OCI-LY3 (cell line): ENCODE measurements around the gene SAMD7.

Experiments
- EZH2phosphoT487 ChIP-seq: fragments of 200-600 bp; shearing (Covaris generic); IDR thresholded peaks from 2 replicates; pipeline ENCODE4 v1.6.1; 2018; ENCODE audit warnings: antibody characterized with exemption, mixed run types, low read depth
- TF ChIP-seq, protein P1 (sequence below): fragments of 200-600, 300-600 bp; sonication (generic); IDR thresholded peaks from 2 replicates; pipeline ENCODE4 v1.5.1; 2014; ENCODE audit warnings: antibody characterized with exemption, low read length, low read depth

DNA sequence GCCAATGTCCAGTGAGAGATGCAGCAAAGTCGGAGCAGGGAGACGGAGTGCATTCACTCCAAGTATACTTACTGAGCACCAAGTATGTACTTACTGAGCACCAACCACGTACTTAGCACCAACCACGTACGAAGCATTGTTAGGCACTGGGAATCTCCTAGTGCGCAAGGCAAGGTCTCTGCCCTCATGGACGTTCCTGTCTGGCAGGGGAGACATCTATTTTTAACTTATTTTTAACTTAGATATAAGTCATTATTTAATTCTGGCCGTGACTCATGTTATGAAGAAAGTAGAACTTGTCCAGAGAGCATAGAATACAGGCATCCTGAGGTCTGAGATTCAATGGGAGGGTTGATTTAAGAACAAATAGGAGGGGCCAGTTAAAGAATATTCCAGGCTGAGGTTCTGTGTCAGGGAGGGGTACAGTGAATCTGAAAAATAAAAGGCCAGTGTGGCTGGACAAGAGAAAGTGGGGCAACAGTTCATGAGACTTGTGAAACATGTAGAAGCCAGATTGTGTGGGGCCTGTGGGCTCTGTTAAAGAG is 32.3 kb upstream of the SAMD7 start:
- TF ChIP-seq, protein P1, sequence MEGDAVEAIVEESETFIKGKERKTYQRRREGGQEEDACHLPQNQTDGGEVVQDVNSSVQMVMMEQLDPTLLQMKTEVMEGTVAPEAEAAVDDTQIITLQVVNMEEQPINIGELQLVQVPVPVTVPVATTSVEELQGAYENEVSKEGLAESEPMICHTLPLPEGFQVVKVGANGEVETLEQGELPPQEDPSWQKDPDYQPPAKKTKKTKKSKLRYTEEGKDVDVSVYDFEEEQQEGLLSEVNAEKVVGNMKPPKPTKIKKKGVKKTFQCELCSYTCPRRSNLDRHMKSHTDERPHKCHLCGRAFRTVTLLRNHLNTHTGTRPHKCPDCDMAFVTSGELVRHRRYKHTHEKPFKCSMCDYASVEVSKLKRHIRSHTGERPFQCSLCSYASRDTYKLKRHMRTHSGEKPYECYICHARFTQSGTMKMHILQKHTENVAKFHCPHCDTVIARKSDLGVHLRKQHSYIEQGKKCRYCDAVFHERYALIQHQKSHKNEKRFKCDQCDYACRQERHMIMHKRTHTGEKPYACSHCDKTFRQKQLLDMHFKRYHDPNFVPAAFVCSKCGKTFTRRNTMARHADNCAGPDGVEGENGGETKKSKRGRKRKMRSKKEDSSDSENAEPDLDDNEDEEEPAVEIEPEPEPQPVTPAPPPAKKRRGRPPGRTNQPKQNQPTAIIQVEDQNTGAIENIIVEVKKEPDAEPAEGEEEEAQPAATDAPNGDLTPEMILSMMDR, result no peak
- TF ChIP-seq EZH2phosphoT487, result no peak
